GM18519 (cell line): ENCODE data around the gene ATP6V0B.
A peak's percentile ranks its signal among the peaks of the same experiment; 100 is the strongest.

Experiments used
- ATAC-seq: cut with Tn5 transposase; IDR thresholded peaks from one replicate; pipeline ENCODE4 v1.9.1; 2021; ENCODE audit warnings: mild to moderate bottlenecking, moderate library complexity; ENCODE audit not compliant: unreplicated experiment, low FRiP score

The ATP6V0B gene

DNA sequence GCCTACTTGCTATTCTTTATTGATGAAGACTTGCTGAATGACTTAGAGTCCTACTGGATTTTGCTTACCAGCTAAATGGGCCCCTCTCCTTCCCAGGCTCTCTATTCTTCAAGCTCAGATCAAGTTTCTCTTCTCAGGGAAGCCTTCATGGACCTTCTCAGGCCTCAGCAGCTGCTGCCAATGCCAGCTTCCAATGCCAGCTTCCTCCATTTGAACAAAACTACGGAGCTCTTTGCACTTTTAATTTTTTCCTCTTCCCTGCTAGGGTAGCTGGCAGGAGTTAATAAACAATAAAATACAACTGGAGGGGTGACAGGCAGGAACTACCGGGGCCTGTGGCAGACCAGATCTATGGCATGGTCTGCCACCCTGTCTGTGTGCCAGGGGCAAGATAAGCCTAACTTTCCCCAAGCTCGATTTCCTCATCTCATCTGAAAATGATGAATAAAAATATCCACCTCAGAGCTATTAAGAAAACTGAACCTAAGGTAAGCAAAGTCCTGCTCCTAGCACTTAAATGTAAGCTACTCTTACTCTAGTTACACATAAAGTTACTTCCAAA lies 29.0 kb upstream of the ATP6V0B start:
- ATAC-seq, result no peak

GRCh38 chr1:43946236-43947060 lies 28.3 kb upstream of the ATP6V0B start, which contains the start of gene IPO13:
Gene IPO13, plus strand, starts transcription at chr1:43946950. Its CDS starts 651 bp downstream, at chr1:43947601.
- ATAC-seq, result peak; percentile 85

GRCh38 chr1:43947061-43947873 lies 27.5 kb upstream of the ATP6V0B start:
- no peak for ATAC-seq

DNA sequence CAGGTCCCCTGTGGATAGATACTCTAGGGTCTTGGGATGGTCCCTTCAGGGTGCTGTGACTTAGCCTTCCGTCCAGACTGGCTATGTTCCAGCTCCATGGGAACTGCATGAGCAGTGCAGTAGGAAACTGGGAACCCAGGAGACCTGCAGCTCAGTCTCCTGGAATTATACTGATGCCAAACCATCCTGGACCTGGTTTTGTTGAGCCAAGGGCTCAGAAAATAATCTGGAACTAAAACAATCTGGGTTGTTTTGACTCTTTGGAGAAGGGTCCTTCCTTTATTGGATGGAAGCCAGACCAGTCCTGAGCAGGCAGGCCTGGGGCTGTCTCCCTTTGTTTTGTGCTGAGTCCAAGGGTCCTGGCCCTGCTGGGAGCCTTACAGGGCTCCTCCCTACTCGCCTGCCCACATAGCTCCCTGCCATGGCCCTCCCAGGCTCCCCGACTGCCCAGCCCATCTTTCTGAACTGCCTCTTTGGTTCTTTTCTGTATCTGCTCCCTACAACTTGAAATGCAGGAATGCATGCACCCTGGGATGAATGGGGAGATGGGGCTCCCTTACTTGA lies 26.8 kb upstream of the ATP6V0B start:
- no peak for ATAC-seq

- no peak for ATAC-seq
Measured at GRCh38 chr1:43949678-43950077, 25.1 kb upstream of the ATP6V0B start.

GRCh38 chr1:43951021-43951985 lies 23.5 kb upstream of the ATP6V0B start:
- ATAC-seq, result no peak

DNA sequence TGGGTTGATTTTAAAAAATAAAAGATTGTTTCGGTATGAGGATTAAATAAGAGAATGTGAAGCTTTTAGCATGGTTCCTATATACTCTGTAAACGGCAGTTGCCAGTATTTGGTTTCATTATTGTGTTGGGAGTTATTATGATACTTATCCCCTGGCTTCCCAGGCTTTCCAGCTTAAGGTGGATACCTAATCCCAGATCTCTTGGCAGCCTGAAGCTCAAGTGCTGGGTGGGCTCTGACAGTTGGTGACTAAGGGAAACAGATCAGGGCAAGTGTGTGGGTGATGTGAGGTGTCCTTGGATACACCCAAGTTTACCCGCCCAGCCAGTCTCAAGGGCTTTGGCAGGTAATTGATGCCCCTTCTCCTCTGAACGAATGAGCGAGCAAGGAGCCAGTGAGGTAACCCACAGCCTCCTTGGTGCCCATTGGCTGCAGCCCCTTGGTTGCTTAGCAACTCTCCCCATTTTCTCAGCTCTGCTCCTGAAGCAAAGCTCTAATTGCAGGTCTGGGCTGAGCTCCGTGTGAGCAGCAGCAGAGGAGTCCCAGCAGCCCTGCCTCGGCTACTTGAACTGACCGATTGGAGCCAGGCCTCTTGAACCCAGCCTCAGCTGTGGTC lies 21.9 kb upstream of the ATP6V0B start:
- ATAC-seq, result no peak

DNA sequence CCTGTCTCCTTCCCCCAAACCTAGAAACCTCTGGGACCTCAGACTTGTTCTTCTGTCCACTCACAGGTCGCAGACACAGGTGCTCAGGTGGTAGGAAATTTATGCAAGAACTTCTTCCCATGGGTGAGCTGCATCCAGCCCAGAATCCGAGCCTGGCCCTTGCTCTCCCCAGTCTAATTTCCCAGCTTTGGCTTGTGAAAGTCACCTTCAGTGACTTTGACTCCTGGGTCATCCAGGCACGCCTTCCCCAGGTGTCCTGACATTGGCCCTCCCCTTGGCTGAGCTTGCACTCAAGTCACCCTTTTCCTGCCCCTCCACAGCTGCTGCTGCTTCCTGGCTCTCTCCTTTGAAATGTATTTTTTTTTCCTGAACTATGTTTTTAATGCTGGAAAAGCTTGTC lies 21.4 kb upstream of the ATP6V0B start:
- ATAC-seq, result no peak

GRCh38 chr1:43954036-43954435 lies 20.7 kb upstream of the ATP6V0B start:
- no peak for ATAC-seq

DNA sequence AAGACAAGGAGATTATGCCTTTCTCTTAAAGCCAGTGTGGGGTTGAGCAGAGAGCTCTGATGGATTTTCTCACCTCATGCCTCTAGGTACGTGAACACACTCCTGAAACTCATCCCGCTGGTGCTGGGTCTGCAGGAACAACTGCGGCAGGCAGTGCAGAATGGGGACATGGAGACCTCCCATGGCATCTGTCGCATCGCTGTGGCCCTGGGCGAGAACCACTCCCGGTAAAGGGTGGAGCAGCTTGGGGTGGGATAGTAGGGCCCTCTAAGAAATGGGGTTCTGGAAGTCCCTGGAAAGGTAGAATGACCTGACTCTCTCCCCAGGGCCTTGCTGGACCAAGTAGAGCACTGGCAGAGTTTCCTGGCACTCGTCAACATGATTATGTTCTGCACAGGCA lies 18.5 kb upstream of the ATP6V0B start:
- no peak for ATAC-seq

DNA sequence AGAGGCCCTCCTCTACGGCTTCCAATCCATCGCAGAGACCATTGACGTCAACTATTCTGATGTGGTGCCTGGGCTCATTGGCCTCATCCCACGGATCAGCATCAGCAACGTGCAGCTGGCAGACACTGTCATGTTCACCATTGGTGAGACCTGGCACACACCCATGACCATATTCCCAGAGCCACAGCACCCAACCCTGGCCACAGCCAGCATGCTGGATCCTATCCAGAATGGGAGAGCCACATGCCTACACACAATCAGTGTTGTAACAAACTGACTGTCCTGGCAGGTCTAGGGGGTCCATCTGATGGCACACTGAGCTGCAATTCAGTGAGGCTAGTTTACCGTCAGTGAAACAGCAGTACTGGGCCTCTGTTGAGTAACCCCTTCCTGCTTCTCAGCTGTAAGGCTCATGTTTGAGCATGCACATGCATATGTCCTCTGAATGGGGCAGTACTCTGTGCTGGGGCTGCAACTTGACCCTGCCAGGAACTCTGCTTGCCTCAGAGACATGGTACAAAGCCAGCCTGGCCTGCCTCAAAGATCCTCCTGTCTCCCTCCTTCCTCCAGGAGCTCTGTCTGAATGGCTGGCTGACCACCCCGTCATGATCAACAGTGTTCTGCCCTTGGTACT lies 17.2 kb upstream of the ATP6V0B start:
- no peak for ATAC-seq

- ATAC-seq, result no peak
Measured at GRCh38 chr1:43958351-43959255, 16.2 kb upstream of the ATP6V0B start.

DNA sequence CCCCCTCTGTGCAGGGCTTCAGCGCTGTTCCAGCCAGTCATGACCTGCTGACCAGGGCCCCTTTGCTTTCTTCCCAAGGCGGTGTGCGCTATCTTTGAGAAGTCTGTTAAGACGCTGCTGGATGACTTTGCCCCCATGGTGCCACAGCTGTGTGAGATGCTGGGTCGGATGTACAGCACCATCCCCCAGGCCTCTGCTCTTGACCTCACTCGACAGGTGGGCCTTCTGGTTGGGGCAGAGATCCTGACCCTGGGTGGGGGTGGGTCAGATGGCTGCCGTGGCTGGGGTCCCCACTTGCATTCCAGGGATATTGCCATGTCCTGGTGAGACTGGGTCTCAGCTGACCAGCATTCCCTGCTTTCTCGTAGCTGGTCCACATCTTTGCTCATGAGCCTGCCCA lies 14.0 kb upstream of the ATP6V0B start:
- ATAC-seq, result no peak

DNA sequence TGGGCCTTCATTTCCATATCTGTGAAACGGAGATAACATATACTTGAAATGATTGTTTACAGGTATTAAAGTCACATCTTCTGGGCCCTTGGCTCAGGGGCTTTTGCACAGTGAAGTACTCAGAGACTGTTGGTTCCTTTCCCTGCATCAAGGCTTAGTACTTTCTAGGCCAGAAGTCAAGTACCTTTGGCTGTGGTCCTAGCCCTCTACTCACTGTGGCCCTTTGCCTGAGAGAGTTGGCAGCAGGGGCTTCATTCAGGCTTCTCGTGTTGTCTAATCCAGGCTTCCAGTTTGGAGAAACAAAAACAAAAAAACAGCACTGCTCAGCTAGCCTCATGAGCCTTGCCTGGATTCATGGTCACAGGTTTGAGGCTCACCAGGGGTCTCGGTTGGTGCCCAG lies 13.1 kb upstream of the ATP6V0B start:
- no peak for ATAC-seq

DNA sequence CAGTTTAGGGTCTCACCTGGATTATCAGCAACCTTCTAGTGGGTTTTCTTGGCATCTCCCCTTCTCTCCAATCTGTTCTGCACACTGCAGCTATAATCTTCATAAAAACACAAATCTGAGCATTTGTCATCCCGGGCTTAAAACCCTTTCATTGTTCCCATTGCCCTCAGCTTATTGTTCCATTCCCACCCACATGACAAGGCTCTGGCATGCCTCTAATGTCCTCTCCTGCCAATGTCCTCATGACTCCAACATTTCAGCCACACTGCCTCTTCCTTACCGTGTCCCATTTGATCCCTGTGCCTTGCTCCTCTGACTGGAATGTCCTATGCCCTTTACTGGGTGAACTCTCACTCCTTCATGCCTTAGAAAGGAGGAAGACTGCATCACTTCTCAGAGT lies 12.4 kb upstream of the ATP6V0B start:
- ATAC-seq, result no peak

DNA sequence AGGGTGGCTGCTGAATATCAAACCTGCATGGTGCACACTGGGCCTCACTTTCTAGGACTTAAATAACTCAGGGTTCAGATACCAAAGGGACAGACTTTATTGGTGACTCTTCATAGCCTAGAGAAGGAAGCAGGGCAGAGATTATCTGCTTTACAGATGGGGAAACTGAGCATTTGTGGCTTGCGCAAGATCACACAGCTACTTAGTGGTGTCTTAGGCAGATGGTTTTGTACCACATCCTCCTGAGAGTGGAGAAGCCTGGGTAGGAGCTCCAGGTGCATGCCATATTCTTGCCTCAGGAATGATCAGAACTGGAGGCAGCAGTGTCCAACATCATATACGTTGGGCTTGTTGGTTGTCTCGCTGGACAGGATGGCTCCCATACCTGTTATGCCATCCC lies 11.8 kb upstream of the ATP6V0B start:
- ATAC-seq, result no peak

DNA sequence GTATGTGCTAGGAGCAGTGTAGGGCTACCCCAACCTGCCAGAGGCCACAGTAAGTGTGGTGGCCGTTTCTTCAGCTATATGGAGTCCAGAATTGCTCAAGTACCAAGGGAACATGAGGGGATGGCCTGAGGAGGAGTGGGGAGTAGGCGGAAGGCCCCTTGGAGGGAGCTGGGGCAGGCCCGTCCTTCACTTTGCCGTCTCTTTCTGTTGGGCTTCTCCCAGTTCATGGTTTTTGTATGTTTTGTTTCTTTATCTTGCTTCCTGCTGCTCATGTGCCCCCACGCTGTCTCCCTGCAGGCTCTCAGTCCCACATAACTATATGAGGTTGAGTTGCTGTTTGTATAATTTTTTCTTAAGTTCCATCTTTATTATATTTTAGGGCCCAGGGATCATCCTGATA lies 10.9 kb upstream of the ATP6V0B start:
- ATAC-seq, result no peak

- no peak for ATAC-seq
Measured at GRCh38 chr1:43965316-43965715, 9.4 kb upstream of the ATP6V0B start.
